ENCODE measurements around the gene SVIL.
A peak's percentile ranks its signal among the peaks of the same experiment; 100 is the strongest.

Gene SVIL

DNA sequence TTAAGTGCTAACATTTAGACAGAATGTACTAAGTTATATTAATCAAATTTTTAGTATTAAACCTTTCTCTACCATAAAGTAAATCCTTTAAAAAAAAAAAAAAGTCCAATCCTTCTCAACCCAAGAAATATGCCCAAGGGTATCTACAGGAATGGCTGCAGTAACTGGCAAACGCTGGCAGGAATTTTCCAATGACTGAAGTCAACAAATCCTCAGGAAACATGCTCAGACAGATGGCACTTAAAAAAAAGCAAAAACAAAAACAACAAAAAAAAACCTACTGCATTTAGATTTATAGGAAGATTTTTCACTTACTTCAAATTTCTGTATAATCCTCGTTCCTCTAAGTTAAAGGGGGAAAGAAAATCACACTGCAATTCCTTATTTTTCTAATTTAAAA, 666 bp downstream of the SVIL start:
- H3K9me3 Mint-ChIP-seq = no peaks in the 10 kb centered on the region
- no peaks in the 10 kb centered on the region for H3K27me3 Mint-ChIP-seq (ENCODE audit: low read depth)
- peaks cover 54% of the 10 kb centered on the region for H3K4me1 Mint-ChIP-seq
- peak overlapping the region; percentile 55 to 90 (median 81) for H3K4me3 Mint-ChIP-seq
- peaks cover 17% of the 10 kb centered on the region for H3K36me3 Mint-ChIP-seq (ENCODE audit: low read depth)
- TF ChIP-seq, protein P1, sequence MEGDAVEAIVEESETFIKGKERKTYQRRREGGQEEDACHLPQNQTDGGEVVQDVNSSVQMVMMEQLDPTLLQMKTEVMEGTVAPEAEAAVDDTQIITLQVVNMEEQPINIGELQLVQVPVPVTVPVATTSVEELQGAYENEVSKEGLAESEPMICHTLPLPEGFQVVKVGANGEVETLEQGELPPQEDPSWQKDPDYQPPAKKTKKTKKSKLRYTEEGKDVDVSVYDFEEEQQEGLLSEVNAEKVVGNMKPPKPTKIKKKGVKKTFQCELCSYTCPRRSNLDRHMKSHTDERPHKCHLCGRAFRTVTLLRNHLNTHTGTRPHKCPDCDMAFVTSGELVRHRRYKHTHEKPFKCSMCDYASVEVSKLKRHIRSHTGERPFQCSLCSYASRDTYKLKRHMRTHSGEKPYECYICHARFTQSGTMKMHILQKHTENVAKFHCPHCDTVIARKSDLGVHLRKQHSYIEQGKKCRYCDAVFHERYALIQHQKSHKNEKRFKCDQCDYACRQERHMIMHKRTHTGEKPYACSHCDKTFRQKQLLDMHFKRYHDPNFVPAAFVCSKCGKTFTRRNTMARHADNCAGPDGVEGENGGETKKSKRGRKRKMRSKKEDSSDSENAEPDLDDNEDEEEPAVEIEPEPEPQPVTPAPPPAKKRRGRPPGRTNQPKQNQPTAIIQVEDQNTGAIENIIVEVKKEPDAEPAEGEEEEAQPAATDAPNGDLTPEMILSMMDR (IDR thresholded peaks at IDR 0.05; ENCODE audit: unreplicated experiment in 3 of 3) = no peak
- peak overlapping the region; percentile 94 to 96 (median 94) for H3K27ac Mint-ChIP-seq

DNA sequence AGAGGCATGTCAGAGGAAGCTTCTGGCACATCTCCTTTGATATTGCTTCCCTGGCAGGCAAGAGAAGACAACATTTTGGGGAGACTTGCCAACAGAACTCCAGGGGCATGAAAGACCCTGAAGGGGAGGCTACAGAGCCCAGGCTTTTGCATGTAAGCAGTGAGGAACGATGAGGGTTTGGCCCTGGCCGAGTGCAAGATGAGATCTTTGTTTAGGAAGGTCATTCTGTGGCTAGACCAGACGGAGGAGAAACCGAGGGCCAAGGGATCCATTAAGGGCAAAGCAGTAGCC, 3.8 kb downstream of the SVIL start:
- Mint-ChIP-seq H3K4me3 (peak overlapping the region in 2 of 3 experiments; percentile 76 to 77), H3K27me3 (ENCODE audit: low read depth) (no peaks in the 10 kb centered on the region), H3K27ac (peak overlapping the region in 2 of 3 experiments; percentile 45 to 65), H3K4me1 (peaks cover 68% of the 10 kb centered on the region), H3K9me3 (no peaks in the 10 kb centered on the region), H3K36me3 (ENCODE audit: low read depth) (peaks cover 8% of the 10 kb centered on the region)
- TF ChIP-seq, protein P1 (IDR thresholded peaks at IDR 0.05; ENCODE audit: unreplicated experiment in 3 of 3) = no peak

DNA sequence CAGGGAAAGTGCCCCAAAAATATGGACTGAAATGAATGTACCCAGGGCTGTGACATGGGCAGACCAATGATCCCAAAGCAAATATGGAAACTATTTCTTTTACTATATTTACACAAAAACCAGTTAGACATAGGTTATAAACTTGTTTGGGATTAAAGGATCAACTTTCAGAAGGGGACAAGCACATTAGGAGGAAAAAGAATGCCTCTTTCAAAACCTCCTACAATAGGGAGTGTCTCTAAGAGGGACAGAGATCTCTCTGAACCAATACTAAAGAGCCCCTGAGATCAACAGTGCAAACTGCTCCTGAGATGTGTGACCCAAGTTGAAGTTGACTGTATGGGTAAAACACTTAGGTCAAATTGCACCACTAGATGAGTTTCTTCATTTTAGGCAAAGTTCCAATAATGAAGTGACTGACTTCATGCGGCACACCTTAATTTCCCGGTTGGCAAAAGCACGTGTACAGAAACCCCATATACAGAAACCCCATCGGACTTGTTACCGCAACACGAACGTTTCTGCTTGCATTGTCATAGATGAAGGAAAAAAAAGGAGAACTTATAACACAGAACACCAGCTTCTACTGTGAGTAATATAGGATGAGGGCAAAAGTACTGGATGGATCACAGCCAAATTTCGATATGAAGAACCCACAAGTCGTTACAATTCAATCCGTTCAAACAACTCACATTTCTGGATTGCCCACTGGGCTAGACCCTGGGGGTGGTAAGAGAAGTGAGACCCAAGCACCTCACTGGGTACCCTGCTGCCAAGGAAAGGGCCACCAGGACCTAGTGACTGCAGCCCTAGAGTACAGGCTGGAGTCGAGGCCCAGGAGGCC, 4.3 kb downstream of the SVIL start:
- Mint-ChIP-seq H3K27ac (peak overlapping the region in 2 of 3 experiments; percentile 65 to 75), H3K4me3 (peak overlapping the region in 2 of 3 experiments; percentile 76 to 77), H3K27me3 (ENCODE audit: low read depth) (no peaks in the 10 kb centered on the region), H3K9me3 (no peaks in the 10 kb centered on the region), H3K36me3 (ENCODE audit: low read depth) (peaks cover 12% of the 10 kb centered on the region), H3K4me1 (peaks cover 67% of the 10 kb centered on the region)
- TF ChIP-seq, protein P1 (IDR thresholded peaks at IDR 0.05; ENCODE audit: unreplicated experiment in 3 of 3) = no peak

DNA sequence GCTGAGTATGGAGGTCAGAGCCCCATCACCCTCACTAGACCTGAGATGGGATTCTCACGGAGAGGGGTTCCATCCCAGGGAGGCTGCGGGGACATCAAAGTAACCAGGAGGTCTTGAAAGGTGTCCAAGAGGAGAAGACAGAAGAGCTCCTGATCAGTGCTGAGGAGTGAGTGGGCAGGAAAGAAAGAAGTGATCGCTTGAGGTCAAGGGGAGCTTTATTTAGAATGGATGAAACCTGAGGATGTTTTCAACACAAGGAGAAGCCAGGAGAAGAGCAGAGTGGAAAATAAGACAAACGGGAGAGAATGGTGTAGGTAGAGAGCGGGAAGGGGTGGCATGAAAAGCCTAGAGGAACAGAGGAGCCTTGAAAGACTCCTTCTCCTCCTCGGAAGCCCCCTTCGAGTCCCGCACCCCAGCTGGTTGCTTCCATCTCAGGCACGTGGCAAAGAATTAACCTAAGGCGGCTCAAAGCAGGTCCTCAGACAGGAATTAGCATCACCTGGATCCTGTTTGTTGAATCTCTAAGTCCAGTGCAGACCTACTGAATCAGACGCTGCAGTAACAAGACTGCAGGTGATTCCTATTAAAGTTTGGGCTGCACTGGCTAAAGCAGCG, 5.8 kb downstream of the SVIL start:
- TF ChIP-seq, protein P1 (IDR thresholded peaks at IDR 0.05; ENCODE audit: unreplicated experiment in 3 of 3) = no peak
- Mint-ChIP-seq H3K9me3 (no peaks in the 10 kb centered on the region), H3K27me3 (ENCODE audit: low read depth) (no peaks in the 10 kb centered on the region), H3K4me1 (peaks cover 63% of the 10 kb centered on the region), H3K36me3 (ENCODE audit: low read depth) (peaks cover 14% of the 10 kb centered on the region), H3K4me3 (peak overlapping the region in 1 of 3 experiments; percentile 60), H3K27ac (peak overlapping the region in 1 of 3 experiments; percentile 17)

DNA sequence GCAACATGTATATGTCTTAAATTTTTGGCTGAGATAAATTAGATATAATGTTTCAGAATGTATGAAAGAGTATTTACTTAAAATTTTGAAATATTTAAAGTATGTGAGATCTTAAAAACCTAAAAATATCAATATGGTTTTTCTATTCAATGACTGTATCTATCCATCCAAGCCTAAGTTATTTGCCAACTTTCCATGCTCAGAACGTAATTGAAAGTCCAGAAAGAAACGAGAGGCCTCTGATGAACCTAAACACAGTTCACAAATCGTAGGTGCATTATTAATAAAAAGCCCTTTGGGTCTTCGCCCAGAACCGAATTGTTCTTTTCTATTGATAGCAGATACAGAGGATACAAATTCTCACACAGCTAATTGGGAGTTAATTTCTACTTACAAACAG, 6.5 kb downstream of the SVIL start:
- H3K27me3 Mint-ChIP-seq (ENCODE audit: low read depth) = no peaks in the 10 kb centered on the region
- H3K36me3 Mint-ChIP-seq (ENCODE audit: low read depth) = peaks cover 11% of the 10 kb centered on the region
- TF ChIP-seq, protein P1 (IDR thresholded peaks at IDR 0.05; ENCODE audit: unreplicated experiment in 3 of 3) = no peak
- no peak overlapping the region for H3K4me3 Mint-ChIP-seq
- H3K4me1 Mint-ChIP-seq = peaks cover 58% of the 10 kb centered on the region
- peak overlapping the region in 1 of 3 experiments; percentile 39 for H3K27ac Mint-ChIP-seq
- H3K9me3 Mint-ChIP-seq = no peaks in the 10 kb centered on the region
